HG03095 (cell line): Measurements from ENCODE around the gene AMMECR1L.
A peak's percentile ranks its signal among the peaks of the same experiment; 100 is the strongest.

Source experiments
- ATAC-seq: cut with Tn5 transposase; IDR thresholded peaks from one replicate; pipeline ENCODE4 v1.9.1; 2021; ENCODE audit warnings: moderate library complexity; ENCODE audit not compliant: unreplicated experiment

Gene AMMECR1L

GRCh38 chr2:127887082-127887775 lies 1.5 kb upstream of the AMMECR1L start:
- ATAC-seq, result no peak

DNA sequence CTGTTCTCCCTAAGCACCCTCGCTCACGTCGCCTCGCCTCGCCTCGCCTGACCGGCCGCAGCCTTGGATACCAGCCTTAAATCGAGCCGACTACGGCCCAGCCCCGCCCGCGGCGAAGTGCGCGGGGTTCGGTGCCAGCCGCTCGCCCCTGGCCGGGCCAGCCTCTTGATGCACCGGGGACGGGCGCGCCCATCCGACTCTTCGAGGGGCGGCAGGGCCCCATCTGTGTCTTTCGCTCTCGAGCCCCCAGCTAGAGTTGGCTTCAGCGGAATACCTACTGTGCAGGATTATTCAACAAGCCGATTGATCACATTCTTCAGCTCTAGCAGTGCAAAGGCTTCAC lies 808 bp upstream of the AMMECR1L start:
- ATAC-seq, result peak; percentile 22

- ATAC-seq, result peak; percentile 22
Observed at GRCh38 chr2:127884861-127885740, 655 bp downstream of the AMMECR1L start.

GRCh38 chr2:127884436-127884835 lies 1.3 kb downstream of the AMMECR1L start:
- no peak for ATAC-seq

- no peak for ATAC-seq
Observed at GRCh38 chr2:127879899-127880298, 5.9 kb downstream of the AMMECR1L start.

GRCh38 chr2:127877626-127878025 lies 8.1 kb downstream of the AMMECR1L start:
- ATAC-seq, result no peak

- no peak for ATAC-seq
Observed at GRCh38 chr2:127877136-127877535, 8.6 kb downstream of the AMMECR1L start.

- no peak for ATAC-seq
Observed at GRCh38 chr2:127874378-127875269, 11.1 kb downstream of the AMMECR1L start.

DNA sequence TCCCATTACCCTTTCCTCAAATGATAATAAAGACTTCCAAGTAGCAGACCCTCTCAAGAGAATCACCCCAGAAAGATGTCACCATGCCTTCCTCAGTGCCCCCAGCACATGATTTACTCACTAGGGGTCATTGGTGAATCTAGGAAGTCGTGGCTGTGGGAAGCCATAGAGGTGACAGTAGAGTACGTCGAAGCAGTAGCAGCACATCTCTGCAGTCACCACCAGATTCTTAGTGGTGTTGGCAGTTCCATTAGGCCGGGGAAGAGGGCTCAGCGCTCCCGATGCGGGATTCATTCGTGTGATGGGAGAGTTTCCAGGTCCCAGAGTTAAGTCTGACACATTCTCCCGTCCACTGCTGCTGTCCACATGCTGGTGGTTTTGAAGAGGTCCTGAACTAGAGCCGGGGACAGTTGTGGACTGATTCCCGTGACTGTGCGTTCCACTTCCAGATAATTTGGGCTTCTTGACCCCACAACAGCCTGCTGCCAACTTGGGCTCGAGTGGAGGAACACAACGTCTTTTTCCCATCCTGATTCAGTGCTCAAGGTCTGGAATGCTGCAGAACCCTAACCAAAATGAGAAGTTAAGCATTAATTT lies 12.0 kb downstream of the AMMECR1L start:
- ATAC-seq, result no peak

DNA sequence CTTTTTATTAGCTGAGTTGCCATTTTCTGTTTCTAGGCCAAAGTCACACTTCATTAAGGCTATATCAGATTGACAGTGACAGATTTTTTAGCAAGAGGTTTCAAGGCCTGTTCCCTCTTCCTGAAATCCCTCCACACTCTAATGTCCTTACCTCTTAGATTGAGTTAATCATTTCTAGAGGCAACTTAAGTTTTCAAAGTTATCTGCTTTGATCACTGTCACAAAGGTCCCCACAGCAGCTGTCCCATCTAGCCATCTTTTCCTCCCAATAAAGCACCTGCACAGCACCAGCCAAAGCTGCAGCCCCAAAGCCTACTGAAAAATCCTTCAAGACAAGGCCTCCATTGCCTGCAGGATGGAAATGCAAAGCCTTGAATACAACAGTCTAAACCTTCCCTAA lies 13.4 kb downstream of the AMMECR1L start:
- no peak for ATAC-seq

DNA sequence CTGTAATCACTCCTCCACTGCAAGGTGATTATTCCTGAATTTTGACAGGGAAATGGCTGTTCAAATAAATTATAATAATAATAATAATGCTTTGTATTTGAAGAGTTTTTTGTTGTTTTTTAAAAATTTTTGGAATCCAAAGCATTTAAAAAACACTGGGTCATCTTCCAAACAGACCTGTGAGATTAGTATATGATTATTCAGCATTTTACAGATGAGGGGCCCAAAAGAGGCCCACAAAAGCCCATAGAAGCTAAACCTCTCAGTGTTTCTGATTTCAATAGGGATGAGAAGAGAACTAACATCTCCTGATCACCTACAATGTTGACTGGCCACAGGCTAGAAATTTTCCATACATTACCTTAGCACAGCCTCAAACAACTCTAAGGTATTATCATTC lies 19.8 kb downstream of the AMMECR1L start:
- ATAC-seq, result no peak

- ATAC-seq, result no peak
Observed at GRCh38 chr2:127864877-127865276, 20.9 kb downstream of the AMMECR1L start.

DNA sequence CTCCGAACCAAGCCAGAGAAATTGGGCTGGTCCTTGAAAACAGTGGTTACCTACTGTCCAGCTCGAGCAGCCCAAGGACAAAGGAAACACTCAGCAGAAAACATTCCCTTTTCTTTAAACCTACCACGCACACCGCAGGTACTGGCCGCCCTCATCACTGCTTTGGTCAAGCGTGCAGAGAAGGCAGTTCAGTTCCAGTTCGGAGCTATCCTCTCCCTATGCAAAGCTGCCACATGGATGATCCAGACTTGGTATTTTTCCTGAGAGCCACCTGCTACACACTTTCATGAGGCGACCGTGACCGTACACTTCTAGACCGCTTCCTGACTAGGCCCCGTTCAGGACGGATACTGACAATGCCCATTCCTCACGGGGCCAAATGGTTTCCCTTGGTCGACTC lies 23.5 kb downstream of the AMMECR1L start:
- ATAC-seq, result no peak

- no peak for ATAC-seq
Observed at GRCh38 chr2:127860130-127860529, 25.6 kb downstream of the AMMECR1L start.

DNA sequence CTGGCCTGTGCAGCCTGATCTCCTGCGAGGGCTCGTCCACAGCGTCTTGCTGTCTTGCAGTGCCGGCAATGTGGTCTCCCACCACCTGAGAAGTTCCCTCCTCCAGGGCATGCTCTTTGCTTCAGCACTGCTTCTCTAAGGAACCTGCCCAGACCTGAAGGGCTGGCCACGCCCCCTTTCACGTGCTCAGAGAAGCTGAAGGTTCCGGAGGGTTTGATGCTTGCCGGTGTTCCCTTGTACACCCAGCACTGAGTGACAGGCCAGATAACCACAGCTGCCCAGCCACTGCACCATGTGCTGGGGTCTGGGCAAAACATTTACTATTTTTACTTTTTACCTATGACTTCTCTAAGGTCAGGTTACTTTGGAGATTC lies 26.1 kb downstream of the AMMECR1L start:
- no peak for ATAC-seq

GRCh38 chr2:127857265-127857808 lies 28.4 kb downstream of the AMMECR1L start:
- ATAC-seq, result no peak

- ATAC-seq, result no peak
Observed at GRCh38 chr2:127853671-127854070, 32.1 kb downstream of the AMMECR1L start.

DNA sequence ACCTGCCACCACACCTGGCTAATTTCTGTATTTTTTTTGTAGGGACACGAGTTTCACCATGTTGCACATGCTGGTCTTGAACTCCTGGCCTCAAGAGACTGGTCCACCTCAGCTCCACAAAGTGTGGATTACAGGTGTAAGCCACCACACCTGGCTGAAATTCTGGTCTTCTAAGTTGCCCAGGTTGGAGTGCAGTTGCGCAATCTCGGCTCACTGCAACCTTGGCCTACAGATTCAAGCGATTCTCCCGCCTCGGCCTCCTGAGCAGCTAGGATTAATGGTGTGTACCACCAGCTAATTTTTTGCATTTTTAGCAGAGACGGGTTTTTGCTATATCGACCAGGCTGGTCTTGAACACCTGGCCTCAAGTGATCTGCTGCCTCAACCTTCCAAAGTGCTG lies 33.4 kb downstream of the AMMECR1L start:
- no peak for ATAC-seq

DNA sequence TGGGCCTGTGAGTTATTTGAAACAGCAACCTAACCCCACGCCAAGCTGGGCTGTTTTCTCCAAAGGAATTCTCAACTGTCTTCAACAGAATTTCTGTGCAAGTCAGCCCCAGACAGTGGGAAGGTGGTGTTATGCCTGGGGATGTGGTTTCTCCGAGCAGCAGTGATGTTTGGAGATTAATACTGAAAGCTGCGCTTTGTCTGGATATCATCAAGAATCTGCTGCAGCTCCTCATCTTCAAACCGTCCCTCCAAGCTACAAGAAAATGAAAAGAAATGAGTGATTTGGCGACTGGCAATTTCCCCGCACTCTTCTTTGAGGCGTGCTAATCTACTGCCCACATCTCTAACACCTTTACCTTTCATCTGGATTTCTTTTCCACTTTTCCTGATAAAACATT lies 37.8 kb downstream of the AMMECR1L start:
- ATAC-seq, result no peak

DNA sequence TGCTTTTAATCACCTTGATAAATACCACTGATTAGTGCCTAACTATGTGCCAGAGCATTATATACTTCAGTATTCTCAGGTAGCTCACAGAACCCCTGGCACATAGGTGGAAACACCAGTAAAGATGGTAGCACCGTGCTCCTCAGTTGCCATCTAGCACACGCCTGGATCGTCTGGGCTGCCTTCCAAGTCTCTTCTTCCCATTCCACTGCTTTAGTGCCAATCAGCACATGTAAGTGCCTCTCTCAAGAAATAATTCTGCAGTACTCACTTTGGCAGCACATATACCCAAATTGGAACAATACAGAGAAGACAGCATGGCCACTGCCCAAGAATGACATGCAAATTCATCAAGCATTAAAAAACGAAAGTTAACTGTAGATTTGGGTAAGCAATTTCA lies 40.8 kb downstream of the AMMECR1L start:
- ATAC-seq, result no peak

- ATAC-seq, result no peak
Observed at GRCh38 chr2:127843677-127844076, 42.1 kb downstream of the AMMECR1L start.
